Measurements from ENCODE around the gene SNRPE. TPM values are rescaled to one million over a fixed set of nuclear protein-coding genes. Genes with fewer than 3 reads are reported as not detected.
A peak's percentile ranks its signal among the peaks of the same experiment; 100 is the strongest.

SNRPE gene
- total and polyA plus RNA-seq, 9 of the 15 experiments (the other 6 are each of a cell fraction or from before 2014, with no cell fraction given): 216 to 1,893 (median 487) TPM

GRCh38 chr1:203861379-203862184 is at the start of gene SNRPE (continued):
- TF ChIP-seq RNF219 (CRISPR knock-in tag; IDR thresholded peaks at IDR 0.05) (0 out of 2 replicates have a peak, but pooled peaks have one; percentile 48), ZNF589 (CRISPR knock-in tag; IDR thresholded peaks at IDR 0.05; ENCODE audit: low read depth) (peak; percentile 85), EHMT2 (IDR thresholded peaks at IDR 0.05) (peak; percentile 92), ETV5 (CRISPR knock-in tag; IDR thresholded peaks at IDR 0.05; ENCODE audit: low read depth) (peak; percentile 97), THRB (CRISPR knock-in tag; conservative IDR thresholded peaks at IDR 0.05) (0 out of 2 replicates have a peak, but pooled peaks have one; percentile 5), ZNF146 (CRISPR knock-in tag; IDR thresholded peaks at IDR 0.05; ENCODE audit: unreplicated experiment) (no peak), BRD9 (IDR thresholded peaks at IDR 0.05; ENCODE audit: low read depth, partially characterized antibody) (peak; percentile 70), HNRNPLL (IDR thresholded peaks at IDR 0.05; ENCODE audit: low read depth, low read length, poor library complexity, severe bottlenecking) (peak; percentile 60), CTCFL (IDR thresholded peaks at IDR 0.05; ENCODE audit: borderline replicate concordance, insufficient read depth, low read depth, low read length, poor library complexity, severe bottlenecking) (peak; percentile 40), SREBF1 (IDR thresholded peaks at IDR 0.05; ENCODE audit: borderline replicate concordance, low read depth, low read length) (peak; percentile 88), ZNF696 (CRISPR knock-in tag; conservative IDR thresholded peaks at IDR 0.05) (no peak), ARID1B (IDR thresholded peaks at IDR 0.05) (peak; percentile 58), SRF (CRISPR knock-in tag; IDR thresholded peaks at IDR 0.05) (peak in 1 of 2 experiments; percentile 67; a peak in 1 of 4 replicates), NUFIP1 (IDR thresholded peaks at IDR 0.05; ENCODE audit: partially characterized antibody) (no peak), CEBPG (CRISPR knock-in tag; IDR thresholded peaks at IDR 0.05) (no peak), CEBPG (tag; conservative IDR thresholded peaks at IDR 0.05 in 1 of 2, IDR thresholded peaks at IDR 0.05 in 1 of 2) (no peak; a peak in 1 of 4 replicates), BDP1 (IDR thresholded peaks at IDR 0.05; ENCODE audit: insufficient read depth, insufficient read length) (no peak), NR3C1 (CRISPR knock-in tag; IDR thresholded peaks at IDR 0.05) (no peak), SP2 (IDR thresholded peaks at IDR 0.05; ENCODE audit: extremely low read depth, low read depth, low read length, poor library complexity, severe bottlenecking) (peak; percentile 99)

All from K562 (cell line).